ENCODE data around the gene NQO1. TPM values are rescaled to one million over a fixed set of nuclear protein-coding genes. Genes with fewer than 3 reads are reported as not detected.

NQO1 gene
- total RNA-seq, 2 experiments from 2014 or later: 0.25 to 0.80 TPM

GRCh38 chr16:69725480-69726312 lies 664 bp downstream of the NQO1 start:
- H3K9me3 Mint-ChIP-seq: no peaks in the 10 kb centered on the region
- ATAC-seq (ENCODE audit: poor library complexity): no peak
- H3K4me3 Mint-ChIP-seq: peak overlapping the region; percentile 94
- no peak for DNase-seq
- no peaks in the 10 kb centered on the region for H3K9me3 ChIP-seq (ENCODE audit: control insufficient read depth in 1 of 2, insufficient read depth in 1 of 2, low read length in 2 of 2)
- intact Hi-C loops (cut with DNase I, micrococcal nuclease): loop anchor here (1.0 to 2.0 kb wide), 2 partner anchors 16 to 29 kb away; partner anchors contain the start of gene NOB1 (in 1 of the 2)
- no peaks in the 10 kb centered on the region for H3K27me3 ChIP-seq (ENCODE audit: control insufficient read depth in 1 of 2, insufficient read depth in 2 of 2, low read length in 2 of 2)
- peak overlapping the region; percentile 84 for H3K27ac Mint-ChIP-seq
- H3K36me3 ChIP-seq (ENCODE audit: insufficient read depth, low read length): no peaks in the 10 kb centered on the region
- no peaks in the 10 kb centered on the region for H3K36me3 Mint-ChIP-seq (ENCODE audit: low read depth)
- POLR2A ChIA-PET: interaction anchor here (0.8 to 5.9 kb wide), 8 partner anchors 9 to 1453 kb away, joined by 3 to 62 read pairs (median 4); partner anchors contain the start of genes NOB1, TERF2 and WWP2
- peak overlapping the region in 1 of 2 donors; percentile 50 for H3K27ac ChIP-seq (ENCODE audit: low read depth in 1 of 2, low read length in 2 of 2)
- H3K4me3 ChIP-seq (ENCODE audit: low read length): peak overlapping the region; percentile 67
- CTCF ChIA-PET: interaction anchor here (0.6 to 2.8 kb wide), 3 partner anchors 16 to 443 kb away, joined by 3 to 11 read pairs (median 3); partner anchors contain the start of gene NOB1
- peaks cover 22% of the 10 kb centered on the region for H3K4me1 Mint-ChIP-seq (ENCODE audit: low read depth)
- peaks cover 25% of the 10 kb centered on the region for H3K4me1 ChIP-seq (ENCODE audit: insufficient read depth, low read length)
- TF ChIP-seq, protein P1, sequence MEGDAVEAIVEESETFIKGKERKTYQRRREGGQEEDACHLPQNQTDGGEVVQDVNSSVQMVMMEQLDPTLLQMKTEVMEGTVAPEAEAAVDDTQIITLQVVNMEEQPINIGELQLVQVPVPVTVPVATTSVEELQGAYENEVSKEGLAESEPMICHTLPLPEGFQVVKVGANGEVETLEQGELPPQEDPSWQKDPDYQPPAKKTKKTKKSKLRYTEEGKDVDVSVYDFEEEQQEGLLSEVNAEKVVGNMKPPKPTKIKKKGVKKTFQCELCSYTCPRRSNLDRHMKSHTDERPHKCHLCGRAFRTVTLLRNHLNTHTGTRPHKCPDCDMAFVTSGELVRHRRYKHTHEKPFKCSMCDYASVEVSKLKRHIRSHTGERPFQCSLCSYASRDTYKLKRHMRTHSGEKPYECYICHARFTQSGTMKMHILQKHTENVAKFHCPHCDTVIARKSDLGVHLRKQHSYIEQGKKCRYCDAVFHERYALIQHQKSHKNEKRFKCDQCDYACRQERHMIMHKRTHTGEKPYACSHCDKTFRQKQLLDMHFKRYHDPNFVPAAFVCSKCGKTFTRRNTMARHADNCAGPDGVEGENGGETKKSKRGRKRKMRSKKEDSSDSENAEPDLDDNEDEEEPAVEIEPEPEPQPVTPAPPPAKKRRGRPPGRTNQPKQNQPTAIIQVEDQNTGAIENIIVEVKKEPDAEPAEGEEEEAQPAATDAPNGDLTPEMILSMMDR (IDR thresholded peaks at IDR 0.05): no peak
- no peaks in the 10 kb centered on the region for H3K27me3 Mint-ChIP-seq

DNA sequence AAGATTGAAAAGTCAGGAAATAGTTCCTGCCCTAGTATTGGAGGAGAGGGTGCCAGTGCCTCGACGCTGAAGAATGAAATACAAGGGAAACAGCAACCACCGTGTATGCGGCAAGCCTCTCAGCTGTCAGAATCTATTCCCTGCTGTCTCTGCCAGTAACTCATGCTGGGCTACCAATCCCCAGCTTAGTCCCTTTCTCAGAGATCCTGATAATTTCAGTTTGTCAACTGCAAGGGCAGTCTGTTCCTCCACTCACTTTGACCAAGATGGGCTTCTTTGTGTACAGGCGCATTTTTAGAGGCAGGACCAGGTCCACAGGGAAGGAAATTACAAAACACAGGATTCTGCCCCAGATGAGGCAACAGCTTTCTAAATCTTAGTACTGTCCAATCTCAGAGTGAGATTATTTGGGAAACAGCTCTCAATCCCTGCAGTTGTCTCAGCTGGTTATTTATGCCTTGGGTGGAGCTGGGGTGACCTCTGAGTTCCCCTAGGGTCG lies 1.3 kb downstream of the NQO1 start:
- TF ChIP-seq, protein P1 (IDR thresholded peaks at IDR 0.05): no peak
- Histone ChIP-seq H3K4me3 (ENCODE audit: low read length) (no peak overlapping the region), H3K9me3 (ENCODE audit: control insufficient read depth in 1 of 2, insufficient read depth in 1 of 2, low read length in 2 of 2) (no peaks in the 10 kb centered on the region), H3K36me3 (ENCODE audit: insufficient read depth, low read length) (no peaks in the 10 kb centered on the region), H3K4me1 (ENCODE audit: insufficient read depth, low read length) (peaks cover 25% of the 10 kb centered on the region), H3K27ac (ENCODE audit: low read depth in 1 of 2, low read length in 2 of 2) (no peak overlapping the region), H3K27me3 (ENCODE audit: control insufficient read depth in 1 of 2, insufficient read depth in 2 of 2, low read length in 2 of 2) (no peaks in the 10 kb centered on the region)
- CTCF ChIA-PET: interaction anchor here (0.6 to 2.8 kb wide), 3 partner anchors 30 to 443 kb away, joined by 3 to 11 read pairs (median 3); partner anchors contain the start of gene NOB1
- peaks cover 22% of the 10 kb centered on the region for H3K4me1 Mint-ChIP-seq (ENCODE audit: low read depth)
- no peaks in the 10 kb centered on the region for H3K36me3 Mint-ChIP-seq (ENCODE audit: low read depth)
- intact Hi-C loops (cut with DNase I, micrococcal nuclease): loop anchor here in 1 of 2 experiments (1.0 kb wide), 1 partner anchor 16 kb away; no protein-coding TSS in a partner anchor
- POLR2A ChIA-PET: interaction anchor here (0.8 to 5.9 kb wide), 2 partner anchors 29 to 38 kb away, joined by 3 to 62 read pairs; partner anchors contain the start of gene NOB1
- no peaks in the 10 kb centered on the region for H3K27me3 Mint-ChIP-seq
- H3K9me3 Mint-ChIP-seq: no peaks in the 10 kb centered on the region
- DNase-seq: no peak
- no peak for ATAC-seq (ENCODE audit: poor library complexity)
- H3K4me3 Mint-ChIP-seq: peak overlapping the region; percentile 48
- H3K27ac Mint-ChIP-seq: peak overlapping the region; percentile 84

- no peaks in the 10 kb centered on the region for H3K36me3 Mint-ChIP-seq (ENCODE audit: low read depth)
- no peak for ATAC-seq (ENCODE audit: poor library complexity)
- Histone ChIP-seq H3K27me3 (ENCODE audit: control insufficient read depth in 1 of 2, insufficient read depth in 2 of 2, low read length in 2 of 2) (no peaks in the 10 kb centered on the region), H3K4me1 (ENCODE audit: insufficient read depth, low read length) (peaks cover 25% of the 10 kb centered on the region), H3K9me3 (ENCODE audit: control insufficient read depth in 1 of 2, insufficient read depth in 1 of 2, low read length in 2 of 2) (no peaks in the 10 kb centered on the region), H3K4me3 (ENCODE audit: low read length) (no peak overlapping the region), H3K36me3 (ENCODE audit: insufficient read depth, low read length) (no peaks in the 10 kb centered on the region), H3K27ac (ENCODE audit: low read depth in 1 of 2, low read length in 2 of 2) (no peak overlapping the region)
- ChIA-PET CTCF (interaction anchor here (0.7 to 2.8 kb wide), 2 partner anchors 31 to 328 kb away, joined by 3 to 11 read pairs; partner anchors contain the start of gene NOB1), POLR2A (interaction anchor here (0.8 to 5.9 kb wide), 2 partner anchors 30 to 38 kb away, joined by 3 to 62 read pairs; partner anchors contain the start of gene NOB1)
- no peak for DNase-seq
- H3K27ac Mint-ChIP-seq: no peak overlapping the region
- TF ChIP-seq, protein P1 (IDR thresholded peaks at IDR 0.05): no peak
- H3K4me1 Mint-ChIP-seq (ENCODE audit: low read depth): peaks cover 22% of the 10 kb centered on the region
- peak overlapping the region; percentile 48 for H3K4me3 Mint-ChIP-seq
- H3K27me3 Mint-ChIP-seq: no peaks in the 10 kb centered on the region
- intact Hi-C loops (cut with DNase I, micrococcal nuclease): no loop called here
- H3K9me3 Mint-ChIP-seq: no peaks in the 10 kb centered on the region
Observed at GRCh38 chr16:69724414-69724873, 1.9 kb downstream of the NQO1 start.
